Heart left ventricle (tissue), 13 donors: ENCODE data around the gene KCNMA1.

Experiments used
- POLR2A ChIP-seq, 2 donors: fragments of 450-650 bp; IDR thresholded peaks; one replicate each; pipeline ENCODE4 v1.6.1; 2017; ENCODE audit warnings: antibody characterized with exemption in 2 of 2, mild to moderate bottlenecking in 2 of 2, moderate library complexity in 2 of 2
- TF ChIP-seq, protein P1 (sequence below), 12 donors: fragments of 200-600 bp; sonication (generic) in 4 of 12; IDR thresholded peaks; one replicate each; pipeline versions ENCODE4 v1.5.0 to v1.8.0; 2018 to 2022; ENCODE audit warnings: antibody characterized with exemption in 12 of 12, mild to moderate bottlenecking in 5 of 12
- donor health status: ischemic (EF 13 %, LVEDD 7.1; RV severe dilation, severe dysfunction).
- donor health status: DM: no; HTN: yes; CAD: no.
- donor health status: DM: no; HTN: no; CAD: no.
- donor health status: ischemic (EF 25% LVEDD 6.9; RV normal size, moderate dysfunction).
- donor health status: ischemic (EF 25% LVEDD 5.7; RV mildly dilated, moderate dysfunction).
- donor health status: ischemic (EF 35%, LVEDD 5.7; RV mildly dilated, moderate dysfunction).
- donor health status: nonischemic (EF 11% LVEDD 7.7; RV severe dilation, severe dysfunction).
- donor health status: DM: yes; HTN: yes; CAD: no.
- donor health status: PGD.
- donor health status: ischemic (EF 29% LVEDD 5.4; RV normal size, mild dysfunction).
- donor health status: nonischemic (EF 23%, LVEDD 6.1; RV moderate dilation, normal function).

- TF ChIP-seq, protein P1, sequence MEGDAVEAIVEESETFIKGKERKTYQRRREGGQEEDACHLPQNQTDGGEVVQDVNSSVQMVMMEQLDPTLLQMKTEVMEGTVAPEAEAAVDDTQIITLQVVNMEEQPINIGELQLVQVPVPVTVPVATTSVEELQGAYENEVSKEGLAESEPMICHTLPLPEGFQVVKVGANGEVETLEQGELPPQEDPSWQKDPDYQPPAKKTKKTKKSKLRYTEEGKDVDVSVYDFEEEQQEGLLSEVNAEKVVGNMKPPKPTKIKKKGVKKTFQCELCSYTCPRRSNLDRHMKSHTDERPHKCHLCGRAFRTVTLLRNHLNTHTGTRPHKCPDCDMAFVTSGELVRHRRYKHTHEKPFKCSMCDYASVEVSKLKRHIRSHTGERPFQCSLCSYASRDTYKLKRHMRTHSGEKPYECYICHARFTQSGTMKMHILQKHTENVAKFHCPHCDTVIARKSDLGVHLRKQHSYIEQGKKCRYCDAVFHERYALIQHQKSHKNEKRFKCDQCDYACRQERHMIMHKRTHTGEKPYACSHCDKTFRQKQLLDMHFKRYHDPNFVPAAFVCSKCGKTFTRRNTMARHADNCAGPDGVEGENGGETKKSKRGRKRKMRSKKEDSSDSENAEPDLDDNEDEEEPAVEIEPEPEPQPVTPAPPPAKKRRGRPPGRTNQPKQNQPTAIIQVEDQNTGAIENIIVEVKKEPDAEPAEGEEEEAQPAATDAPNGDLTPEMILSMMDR (IDR thresholded peaks at IDR 0.05): no peak
- no peak for TF ChIP-seq POLR2A (IDR thresholded peaks at IDR 0.05)
These were observed 663.5 kb downstream of the KCNMA1 start for GRCh38 chr10:76974017-76974691.
